GM19438 (cell line): Measurements from ENCODE around the gene MALRD1.
"Not testable (repeated sequence)": the region's sequence is repeated elsewhere in the genome, so short reads cannot be mapped to it uniquely, and the experiment has no call there.

Experiments used
- ATAC-seq: cut with Tn5 transposase; IDR thresholded peaks from one replicate; pipeline ENCODE4 v1.9.1; 2021; ENCODE audit warnings: low read depth; ENCODE audit not compliant: unreplicated experiment

The MALRD1 gene

DNA sequence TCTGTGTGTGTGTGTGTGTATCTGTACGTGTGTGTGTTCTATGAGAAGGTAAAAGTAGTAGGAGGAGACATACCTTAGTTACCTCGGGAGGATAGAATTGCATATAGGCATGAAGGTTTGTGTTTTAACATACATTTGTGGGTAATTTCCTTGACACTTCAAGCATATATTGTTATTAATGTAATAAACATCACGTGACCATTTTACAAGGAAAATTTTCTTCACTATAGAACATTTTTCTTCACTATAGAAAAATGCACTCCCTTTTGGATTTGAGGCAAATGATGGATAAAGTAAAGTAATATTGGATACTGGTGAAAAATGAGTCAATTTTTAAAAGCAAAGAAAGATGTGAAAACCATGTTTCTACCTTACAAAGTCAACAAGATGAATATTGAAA lies 640.6 kb downstream of the MALRD1 start:
- ATAC-seq: no peak

DNA sequence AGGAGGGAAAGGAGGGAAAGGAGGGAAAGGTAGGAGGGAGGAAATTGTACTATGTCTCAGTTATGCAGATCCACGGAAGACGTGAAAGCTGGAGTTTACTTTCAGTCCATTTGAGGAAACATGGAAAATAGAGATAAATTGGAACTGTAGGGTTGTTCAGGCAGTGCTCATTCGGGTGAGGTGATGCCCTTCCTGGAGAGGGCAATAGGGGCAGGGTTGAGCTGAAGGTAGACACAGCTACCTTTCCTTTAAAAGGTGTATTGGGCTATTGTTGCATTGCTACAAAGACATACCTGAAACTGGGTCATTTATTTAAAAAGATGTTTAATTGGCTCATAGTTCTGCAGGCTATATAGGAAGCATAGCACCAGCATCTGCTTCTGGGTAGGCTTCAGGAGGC lies 650.7 kb downstream of the MALRD1 start:
- no peak for ATAC-seq

- ATAC-seq: no peak
These were observed 652.9 kb downstream of the MALRD1 start for GRCh38 chr10:19701427-19702052.

- no peak for ATAC-seq
These were observed 653.6 kb downstream of the MALRD1 start for GRCh38 chr10:19702215-19702614.

- no peak for ATAC-seq
These were observed 655.9 kb downstream of the MALRD1 start for GRCh38 chr10:19704544-19704943.

- no peak for ATAC-seq
These were observed 656.6 kb downstream of the MALRD1 start for GRCh38 chr10:19705250-19705649.

DNA sequence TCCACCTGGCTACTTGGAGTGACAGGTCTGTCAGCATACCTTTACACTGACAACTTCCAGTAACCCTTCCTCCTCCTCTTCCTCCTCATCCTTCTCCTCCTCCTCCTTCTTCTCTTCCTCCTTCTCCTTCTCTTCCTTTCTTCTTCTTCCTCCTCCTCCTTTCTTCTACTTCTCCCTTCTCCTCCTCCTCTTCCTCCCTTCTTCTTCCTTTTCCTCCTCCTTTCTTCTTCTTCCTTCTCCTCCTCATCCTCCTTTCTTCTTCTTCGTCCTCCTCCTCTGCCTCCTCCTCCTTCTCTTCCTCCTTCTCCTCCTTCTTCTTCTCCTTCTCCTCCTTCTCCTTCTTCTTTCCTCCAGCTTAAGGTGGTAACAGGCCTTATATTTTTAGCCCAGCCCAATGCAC lies 658.3 kb downstream of the MALRD1 start:
- no peak for ATAC-seq

GRCh38 chr10:19707376-19707775 lies 658.8 kb downstream of the MALRD1 start:
- no peak for ATAC-seq

DNA sequence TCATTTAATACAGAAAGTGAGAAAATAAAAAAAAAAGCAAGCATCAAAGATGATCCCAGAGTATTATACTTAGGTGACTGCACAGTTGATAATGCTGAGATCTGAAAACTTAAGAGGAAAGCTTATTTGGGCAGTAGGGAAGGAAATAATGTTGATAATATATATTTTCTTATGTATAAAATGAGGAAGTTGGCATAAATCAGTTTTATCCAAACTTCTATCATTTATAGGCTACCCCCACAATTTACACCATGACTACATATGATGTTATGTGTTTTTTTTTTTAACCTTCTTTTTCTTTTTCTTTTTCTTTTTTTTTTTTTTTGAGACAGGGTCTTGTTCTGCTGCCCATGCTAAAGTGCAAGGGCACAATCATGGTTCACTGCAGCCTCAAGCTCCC lies 659.4 kb downstream of the MALRD1 start:
- ATAC-seq: no peak

DNA sequence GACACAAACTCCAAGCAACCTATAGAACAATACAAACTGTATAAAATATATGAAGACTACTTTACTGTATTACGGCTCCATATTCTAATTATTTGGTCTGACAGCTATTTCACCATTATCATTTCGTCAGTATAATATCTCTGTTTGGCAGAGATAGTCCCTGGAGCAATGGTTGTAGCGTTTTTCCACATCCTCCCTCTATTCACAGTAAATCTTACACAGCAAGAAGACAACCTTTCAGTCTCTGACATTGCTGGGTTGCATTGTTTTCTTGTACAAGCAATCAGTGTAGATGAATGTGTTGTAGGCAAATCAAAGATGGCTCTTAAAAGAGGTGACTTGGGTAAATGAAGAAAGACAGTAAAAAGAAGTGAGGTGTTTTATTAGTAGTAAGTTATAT lies 662.0 kb downstream of the MALRD1 start:
- no peak for ATAC-seq

DNA sequence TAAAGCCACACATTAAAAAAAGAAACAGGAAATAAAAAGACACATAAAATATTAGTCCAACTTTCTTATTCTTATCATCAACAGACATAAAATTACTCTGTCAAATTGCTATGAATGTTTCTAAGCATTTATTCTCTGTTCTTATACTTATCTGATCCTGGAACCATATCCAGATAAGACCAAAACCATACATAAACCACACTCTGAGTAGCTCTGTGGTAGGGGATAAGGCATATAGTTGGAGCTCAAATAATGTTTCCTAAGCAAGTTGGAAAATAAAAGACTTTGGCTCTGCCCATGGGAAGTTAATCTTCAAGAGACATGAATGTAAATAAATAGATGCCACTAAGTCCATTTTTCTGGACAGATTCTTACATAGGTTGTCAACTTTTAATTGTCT lies 664.6 kb downstream of the MALRD1 start:
- ATAC-seq: no peak

- ATAC-seq: no peak
These were observed 665.4 kb downstream of the MALRD1 start for GRCh38 chr10:19713800-19714525.

GRCh38 chr10:19719284-19719683 lies 670.7 kb downstream of the MALRD1 start:
- no peak for ATAC-seq

GRCh38 chr10:19724287-19724686 lies 675.7 kb downstream of the MALRD1 start:
- no peak for ATAC-seq

GRCh38 chr10:19728376-19728775 lies 679.8 kb downstream of the MALRD1 start:
- ATAC-seq: no peak

GRCh38 chr10:19728964-19729363 lies 680.4 kb downstream of the MALRD1 start:
- no peak for ATAC-seq

DNA sequence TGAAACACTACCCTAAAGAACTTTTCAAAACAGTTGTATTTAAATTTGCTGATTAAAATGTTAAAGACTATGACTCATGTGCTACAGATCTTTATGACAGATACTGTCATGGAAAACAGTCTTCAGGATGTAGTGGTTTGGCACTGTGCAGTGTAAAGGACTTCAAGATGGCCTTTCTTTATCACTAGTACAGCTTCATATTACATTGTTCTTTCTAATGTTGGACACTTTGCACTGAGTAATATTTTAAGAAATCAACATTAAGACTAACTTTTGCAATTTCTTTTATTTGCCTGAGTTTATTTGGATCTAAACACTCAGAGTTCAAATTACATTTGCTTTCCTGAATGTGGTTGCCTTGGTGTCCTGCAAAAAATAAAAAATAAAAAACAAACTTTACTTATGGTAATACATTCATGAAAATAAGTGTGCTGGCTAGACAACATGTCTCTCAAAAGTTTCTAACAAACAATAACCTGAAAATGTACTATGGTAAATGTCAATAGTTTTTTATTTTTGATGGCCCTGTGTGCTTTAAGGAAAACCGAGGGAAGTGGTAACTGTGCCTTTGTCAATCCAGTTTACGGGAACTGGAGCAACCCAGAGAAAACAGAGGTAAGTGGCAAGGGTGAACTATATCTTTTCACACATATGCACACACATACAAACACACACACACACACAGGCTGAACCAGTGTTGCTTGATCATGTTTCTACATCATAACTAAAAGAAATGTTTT lies 681.7 kb downstream of the MALRD1 start:
- ATAC-seq: no peak

DNA sequence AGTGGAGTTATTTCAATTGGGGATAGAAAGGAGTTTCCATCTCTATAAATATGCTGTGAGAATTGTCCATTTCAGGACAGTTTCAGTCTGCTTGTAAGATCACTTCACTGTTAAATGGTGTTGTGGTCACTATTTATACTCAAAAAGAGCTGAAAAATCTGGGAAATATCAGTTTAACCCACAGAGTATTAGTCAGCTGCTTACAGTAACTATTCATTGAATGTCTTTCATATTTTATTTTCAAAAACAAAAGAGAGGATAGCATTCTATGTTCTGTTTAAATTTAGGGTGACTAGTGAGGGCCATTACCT lies 682.3 kb downstream of the MALRD1 start:
- ATAC-seq: no peak

- no peak for ATAC-seq
These were observed 683.0 kb downstream of the MALRD1 start for GRCh38 chr10:19731560-19731959.

GRCh38 chr10:19738440-19738839 lies 689.8 kb downstream of the MALRD1 start:
- no peak for ATAC-seq

- not testable (repeated sequence) for ATAC-seq
These were observed 690.6 kb downstream of the MALRD1 start for GRCh38 chr10:19739232-19739631.

GRCh38 chr10:19742144-19742543 lies 693.5 kb downstream of the MALRD1 start:
- not testable (repeated sequence) for ATAC-seq
